PC-3 (cell line): ENCODE measurements around the gene GLUD2. TPM values are rescaled to one million over a fixed set of nuclear protein-coding genes. Genes with fewer than 3 reads are reported as not detected.

ENCODE experiments used
- ATAC-seq: fragments of 200-7000 bp; cut with Tn5 transposase; 2 replicates; pipeline ENCODE4 v1.9.1; 2020; ENCODE audit warnings: mild to moderate bottlenecking, moderate library complexity
- BruUV-seq: library from RNA; stranded (reverse); fragments of 400-500 nt; replicated peaks from 2 replicates; lab custom pipeline; 2021; lab: Mats Ljungman, UMichigan
- CTCF ChIA-PET: fragments of 300-600 bp; sonication (Branson Sonifier 250); formaldehyde crosslinking; loops from one replicate; lab custom pipeline; 2022; ENCODE audit warnings: antibody characterized with exemption; lab: Charles Lee
- POLR2A ChIA-PET: fragments of 300-600 bp; sonication (Branson Sonifier 250); formaldehyde crosslinking; loops from one replicate; lab custom pipeline; 2022; ENCODE audit warnings: antibody characterized with exemption; ENCODE audit not compliant: unreplicated experiment; lab: Charles Lee
- DNase-seq: peaks from one replicate; pipeline ENCODE4 v3.0.0-alpha.2; 2015
- H2AFZ ChIP-seq: fragments of 300-600 bp; sonication (generic); 2 replicates; pipeline ENCODE4 v1.6.0; 2016; ENCODE audit warnings: antibody characterized with exemption, low read length
- H3F3A ChIP-seq: fragments of 300-600 bp; sonication (generic); one replicate; pipeline ENCODE4 v1.6.0; 2017; ENCODE audit warnings: antibody characterized with exemption, low read length, control low read depth, mild to moderate bottlenecking; ENCODE audit not compliant: unreplicated experiment
- H3K27ac ChIP-seq: fragments of 300-600 bp; sonication (generic); 2 replicates; pipeline ENCODE4 v1.5.1; 2016; ENCODE audit warnings: mild to moderate bottlenecking, low read length
- H3K27me3 ChIP-seq: fragments of 300-600 bp; sonication (generic); 2 replicates; pipeline ENCODE4 v1.6.1; 2016; ENCODE audit warnings: low read length, mixed read lengths
- H3K36me3 ChIP-seq: fragments of 300-600 bp; sonication (generic); 2 replicates; pipeline ENCODE4 v1.6.1; 2016; ENCODE audit warnings: low read depth, mixed run types, low read length, mixed read lengths
- H3K4me1 ChIP-seq: fragments of 300-600 bp; sonication (generic); 2 replicates; pipeline ENCODE4 v1.5.1; 2016; ENCODE audit warnings: low read length; ENCODE audit not compliant: insufficient read depth
- H3K4me2 ChIP-seq: fragments of 300-600 bp; sonication (generic); 2 replicates; pipeline ENCODE4 v1.6.0; 2016; ENCODE audit warnings: low read length
- H3K4me3 ChIP-seq: fragments of 300-600 bp; sonication (generic); 2 replicates; pipeline ENCODE4 v1.5.1; 2016; ENCODE audit warnings: mild to moderate bottlenecking, low read length, mixed read lengths
- H3K79me2 ChIP-seq: fragments of 300-600 bp; sonication (generic); 2 replicates; pipeline ENCODE4 v1.6.1; 2017; ENCODE audit warnings: low read length, mixed read lengths
- H3K9ac ChIP-seq: fragments of 300-600 bp; sonication (generic); 2 replicates; pipeline ENCODE4 v1.6.0; 2016; ENCODE audit warnings: mild to moderate bottlenecking, low read length
- H3K9me2 ChIP-seq: fragments of 300-600 bp; sonication (generic); replicated peaks from 2 replicates; pipeline ENCODE4 v1.6.1; 2016; ENCODE audit warnings: mixed run types, low read length, mixed read lengths
- H3K9me3 ChIP-seq: fragments of 300-600 bp; sonication (generic); 2 replicates; pipeline ENCODE4 v1.6.1; 2016; ENCODE audit warnings: low read length, mixed read lengths
- H4K20me1 ChIP-seq: fragments of 300-600 bp; sonication (generic); 2 replicates; pipeline ENCODE4 v1.6.1; 2016; ENCODE audit warnings: low read length, mixed read lengths
- EZH2 ChIP-seq: fragments of 300-600 bp; sonication (generic); IDR thresholded peaks from one replicate; pipeline ENCODE4 v1.6.1; 2017; ENCODE audit warnings: antibody characterized with exemption, mild to moderate bottlenecking, low read length; ENCODE audit not compliant: unreplicated experiment
- EZH2phosphoT487 ChIP-seq: fragments of 300-600 bp; sonication (generic); IDR thresholded peaks from 2 replicates; pipeline ENCODE4 v1.6.1; 2018; ENCODE audit warnings: mild to moderate bottlenecking, antibody characterized with exemption, low read length, borderline replicate concordance
- intact Hi-C: fragments of 100-400 bp; cut with micrococcal nuclease; formaldehyde crosslinking; loops from 2 replicates; pipeline ENCODE4 v1.9.0; 2023
- total RNA-seq: library from RNA; depleted of rRNA; stranded (reverse); fragments of >200 nt; gene quantifications from 2 replicates; pipeline ENCODE4 v1.2.3, GENCODE V29; 2014
- TF ChIP-seq, protein P1 (sequence below): fragments of 300-600 bp; sonication (generic); conservative IDR thresholded peaks from 2 replicates; pipeline ENCODE4 v1.5.1; 2017; ENCODE audit warnings: antibody characterized with exemption, low read depth, mild to moderate bottlenecking, low read length

GLUD2 gene
- total RNA-seq, 1 experiment from 2014 or later: 0.40 TPM

DNA sequence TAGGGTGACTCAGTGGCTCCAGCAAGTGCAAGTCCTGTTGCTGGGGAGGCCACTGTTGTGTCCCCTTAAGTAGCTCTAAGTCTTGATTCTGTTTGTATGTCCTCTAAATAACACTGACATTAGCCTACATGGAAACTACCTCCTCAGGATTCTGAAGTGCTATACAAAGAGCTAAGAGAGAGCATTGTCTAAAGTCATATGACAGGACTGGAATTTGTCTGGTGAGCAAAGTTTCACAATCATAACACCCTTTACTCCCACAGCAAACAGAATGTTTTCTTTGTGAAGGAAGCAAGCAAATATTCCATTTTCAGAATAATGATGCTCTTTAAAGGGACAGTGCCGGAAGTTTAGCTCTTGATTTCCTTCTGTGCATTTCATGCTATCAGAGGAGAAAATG, 38.5 kb upstream of the GLUD2 start:
- H3K4me2 ChIP-seq: no peak overlapping the region
- no peaks in the 10 kb centered on the region for H3F3A ChIP-seq
- ChIA-PET CTCF (no interaction called here), POLR2A (no interaction called here)
- ATAC-seq (no peak), DNase-seq (no peak)
- no peaks in the 10 kb centered on the region for H3K79me2 ChIP-seq
- BruUV-seq: no TSS peak
- H4K20me1 ChIP-seq: no peaks in the 10 kb centered on the region
- H2AFZ ChIP-seq: no peak overlapping the region
- H3K4me3 ChIP-seq: no peak overlapping the region
- no peak overlapping the region for H3K27ac ChIP-seq
- no peaks in the 10 kb centered on the region for H3K36me3 ChIP-seq
- no peaks in the 10 kb centered on the region for H3K27me3 ChIP-seq
- H3K9me2 ChIP-seq: no peaks in the 10 kb centered on the region
- H3K9me3 ChIP-seq: no peaks in the 10 kb centered on the region
- intact Hi-C loops: no loop called here
- H3K4me1 ChIP-seq: no peaks in the 10 kb centered on the region
- TF ChIP-seq, protein P1, sequence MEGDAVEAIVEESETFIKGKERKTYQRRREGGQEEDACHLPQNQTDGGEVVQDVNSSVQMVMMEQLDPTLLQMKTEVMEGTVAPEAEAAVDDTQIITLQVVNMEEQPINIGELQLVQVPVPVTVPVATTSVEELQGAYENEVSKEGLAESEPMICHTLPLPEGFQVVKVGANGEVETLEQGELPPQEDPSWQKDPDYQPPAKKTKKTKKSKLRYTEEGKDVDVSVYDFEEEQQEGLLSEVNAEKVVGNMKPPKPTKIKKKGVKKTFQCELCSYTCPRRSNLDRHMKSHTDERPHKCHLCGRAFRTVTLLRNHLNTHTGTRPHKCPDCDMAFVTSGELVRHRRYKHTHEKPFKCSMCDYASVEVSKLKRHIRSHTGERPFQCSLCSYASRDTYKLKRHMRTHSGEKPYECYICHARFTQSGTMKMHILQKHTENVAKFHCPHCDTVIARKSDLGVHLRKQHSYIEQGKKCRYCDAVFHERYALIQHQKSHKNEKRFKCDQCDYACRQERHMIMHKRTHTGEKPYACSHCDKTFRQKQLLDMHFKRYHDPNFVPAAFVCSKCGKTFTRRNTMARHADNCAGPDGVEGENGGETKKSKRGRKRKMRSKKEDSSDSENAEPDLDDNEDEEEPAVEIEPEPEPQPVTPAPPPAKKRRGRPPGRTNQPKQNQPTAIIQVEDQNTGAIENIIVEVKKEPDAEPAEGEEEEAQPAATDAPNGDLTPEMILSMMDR: no peak
- no peak for TF ChIP-seq EZH2
- TF ChIP-seq EZH2phosphoT487: no peak
- no peak overlapping the region for H3K9ac ChIP-seq

DNA sequence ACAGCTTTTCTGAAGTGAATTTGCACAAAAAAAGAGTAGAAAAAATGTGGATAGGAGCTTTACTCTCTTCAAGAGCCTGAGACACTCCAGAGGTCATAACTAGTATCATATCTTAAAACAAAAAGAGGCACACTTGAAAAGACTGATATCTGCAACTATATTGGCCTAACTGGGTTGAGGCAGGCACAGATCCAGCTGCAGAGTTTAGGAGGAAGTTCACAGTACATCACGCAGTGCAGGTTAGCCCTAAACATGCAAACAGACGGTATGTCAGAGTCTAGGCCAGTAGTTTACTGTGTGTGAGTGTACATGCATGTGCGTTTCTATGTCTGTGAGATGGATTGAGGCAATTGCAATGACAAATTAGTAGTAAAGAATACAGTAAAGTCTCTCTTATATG, 37.6 kb upstream of the GLUD2 start:
- ATAC-seq (no peak), DNase-seq (no peak)
- no peaks in the 10 kb centered on the region for H3K36me3 ChIP-seq
- H3K9me3 ChIP-seq: no peaks in the 10 kb centered on the region
- no peak overlapping the region for H3K27ac ChIP-seq
- H4K20me1 ChIP-seq: no peaks in the 10 kb centered on the region
- H3K4me1 ChIP-seq: no peaks in the 10 kb centered on the region
- no peak overlapping the region for H2AFZ ChIP-seq
- H3K27me3 ChIP-seq: no peaks in the 10 kb centered on the region
- no peaks in the 10 kb centered on the region for H3K79me2 ChIP-seq
- TF ChIP-seq, protein P1: no peak
- TF ChIP-seq EZH2phosphoT487: no peak
- no peak for TF ChIP-seq EZH2
- no TSS peak for BruUV-seq
- intact Hi-C loops: no loop called here
- no peaks in the 10 kb centered on the region for H3F3A ChIP-seq
- POLR2A ChIA-PET: no interaction called here
- CTCF ChIA-PET: no interaction called here
- no peak overlapping the region for H3K4me3 ChIP-seq
- H3K9ac ChIP-seq: no peak overlapping the region
- H3K9me2 ChIP-seq: no peaks in the 10 kb centered on the region
- H3K4me2 ChIP-seq: no peak overlapping the region

DNA sequence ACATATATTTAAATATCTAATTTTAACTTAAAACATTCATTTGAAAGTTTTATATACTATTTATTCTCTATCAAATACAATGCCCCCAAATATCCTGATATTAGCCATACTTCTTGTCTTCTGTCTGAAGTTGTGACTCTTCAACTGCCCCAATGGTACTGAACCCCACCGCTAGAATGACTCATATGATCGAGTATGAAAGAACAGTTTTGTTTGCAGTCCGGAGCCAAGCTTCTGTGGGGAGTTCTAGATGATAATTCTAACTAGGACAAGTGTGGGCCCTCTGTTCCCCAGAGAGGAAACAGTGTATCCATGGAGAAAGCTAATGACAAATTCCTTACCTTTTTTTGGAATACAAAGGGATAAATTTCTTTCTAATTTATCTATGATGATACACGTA, 37.2 kb upstream of the GLUD2 start:
- Histone ChIP-seq H3K79me2 (no peaks in the 10 kb centered on the region), H4K20me1 (no peaks in the 10 kb centered on the region), H3F3A (no peaks in the 10 kb centered on the region), H3K27me3 (no peaks in the 10 kb centered on the region), H3K9me2 (no peaks in the 10 kb centered on the region), H3K36me3 (no peaks in the 10 kb centered on the region), H3K9me3 (no peaks in the 10 kb centered on the region), H3K4me2 (no peak overlapping the region), H3K27ac (no peak overlapping the region), H3K9ac (no peak overlapping the region), H3K4me3 (no peak overlapping the region), H3K4me1 (no peaks in the 10 kb centered on the region), H2AFZ (no peak overlapping the region)
- intact Hi-C loops: no loop called here
- ATAC-seq (no peak), DNase-seq (no peak)
- CTCF ChIA-PET: no interaction called here
- TF ChIP-seq EZH2: no peak
- TF ChIP-seq, protein P1: no peak
- no peak for TF ChIP-seq EZH2phosphoT487
- POLR2A ChIA-PET: no interaction called here
- no TSS peak for BruUV-seq
